NK-92 treated with Interleukin-12 subunit alpha and Interleukin-12 subunit beta, amount 100 ng/mL, for 24 hours (cell line): ENCODE measurements around the gene OSBPL8.
"Not testable (repeated sequence)": the region's sequence is repeated elsewhere in the genome, so short reads cannot be mapped to it uniquely, and the experiment has no call there.

ENCODE experiments used
- DNase-seq: peaks from one replicate; lab custom pipeline; 2025; lab: John Stamatoyannopoulos, UW

OSBPL8 gene

GRCh38 chr12:76422154-76422542, 137.4 kb downstream of the OSBPL8 start:
- DNase-seq, result no peak

DNA sequence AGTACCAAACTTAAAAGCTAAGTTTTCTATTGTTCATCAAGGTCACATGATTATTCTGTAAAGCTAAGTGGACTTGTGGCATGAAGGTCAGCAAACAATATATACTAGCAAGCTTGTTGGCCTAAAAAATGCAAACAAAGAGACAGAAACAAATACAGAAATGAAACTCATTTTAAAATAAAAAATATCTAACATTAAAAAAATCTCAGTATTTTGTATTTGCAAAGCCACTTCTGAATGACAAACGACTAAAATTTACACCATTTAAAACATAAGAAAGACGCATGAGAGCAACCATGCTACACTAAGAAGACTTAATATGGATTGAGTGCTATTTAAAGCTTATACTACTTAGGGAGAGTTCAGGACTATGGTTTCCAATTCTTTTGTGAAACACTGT, 138.5 kb downstream of the OSBPL8 start:
- DNase-seq, result no peak

DNA sequence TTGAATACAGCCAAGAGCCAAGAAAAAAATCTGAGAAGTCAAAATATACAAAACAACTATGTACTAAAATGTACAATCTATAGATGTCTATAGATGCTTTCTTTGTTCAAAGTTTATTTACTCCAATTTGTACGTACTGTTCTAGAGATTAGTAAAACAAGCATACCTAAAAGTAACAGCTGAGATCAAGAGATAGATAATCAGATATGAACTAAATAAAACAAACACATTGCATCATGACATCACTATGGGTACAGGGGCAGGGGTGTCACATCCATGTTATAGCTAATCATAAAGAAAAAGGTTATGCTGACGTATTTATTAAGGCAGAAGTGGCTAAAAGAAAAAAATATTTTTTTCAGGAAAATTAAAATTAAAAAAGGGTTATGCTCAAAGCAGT, 139.3 kb downstream of the OSBPL8 start:
- no peak for DNase-seq

- DNase-seq, result no peak
These were observed 142.5 kb downstream of the OSBPL8 start for GRCh38 chr12:76417116-76417515.

- DNase-seq, result no peak
These were observed 146.4 kb downstream of the OSBPL8 start for GRCh38 chr12:76413121-76413520.

- DNase-seq, result no peak
These were observed 148.8 kb downstream of the OSBPL8 start for GRCh38 chr12:76410781-76411180.

- DNase-seq, result no peak
These were observed 149.2 kb downstream of the OSBPL8 start for GRCh38 chr12:76410371-76410770.

- DNase-seq, result no peak
These were observed 150.5 kb downstream of the OSBPL8 start for GRCh38 chr12:76409074-76409473.

GRCh38 chr12:76407710-76408109, 151.9 kb downstream of the OSBPL8 start:
- no peak for DNase-seq

DNA sequence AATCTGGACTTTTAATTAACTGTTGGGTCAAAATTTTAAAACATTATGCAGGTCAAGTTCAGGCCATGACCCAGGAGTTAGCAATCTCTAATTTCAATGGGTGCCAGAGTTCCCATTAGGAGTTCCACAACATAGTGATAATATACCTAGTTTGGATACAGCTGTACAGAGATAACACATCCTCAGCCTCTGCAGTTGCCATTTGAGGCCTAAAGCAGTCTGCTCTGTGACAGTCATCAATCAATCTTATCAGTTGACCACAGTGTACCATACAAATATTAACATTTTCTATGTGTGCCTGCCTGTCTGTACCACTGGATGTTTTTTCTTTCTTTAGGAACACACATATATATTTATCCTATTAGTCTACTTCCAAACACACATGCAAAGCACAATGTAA, 157.3 kb downstream of the OSBPL8 start:
- no peak for DNase-seq

GRCh38 chr12:76400136-76400535, 159.4 kb downstream of the OSBPL8 start:
- DNase-seq, result no peak

DNA sequence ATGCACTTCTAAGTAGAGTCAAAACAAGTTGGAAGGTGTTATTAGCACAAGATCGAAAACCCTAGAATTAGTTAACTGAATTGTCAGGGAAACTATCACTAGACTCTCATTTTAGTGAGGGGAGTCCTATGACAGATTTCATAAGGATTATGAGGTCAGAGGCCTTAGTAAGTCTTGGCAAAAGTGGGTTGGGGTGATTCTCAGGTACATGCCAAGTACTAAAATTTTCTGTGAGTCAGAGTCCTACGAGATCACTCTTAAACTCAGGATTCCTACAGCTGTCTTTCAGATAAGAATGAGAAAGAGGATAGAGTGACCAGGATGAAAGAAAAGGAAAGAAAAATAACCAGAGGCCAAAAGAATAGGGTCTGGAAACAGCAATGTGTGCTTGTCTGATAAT, 160.5 kb downstream of the OSBPL8 start:
- DNase-seq, result no peak

- no peak for DNase-seq
These were observed 161.5 kb downstream of the OSBPL8 start for GRCh38 chr12:76398106-76398505.

DNA sequence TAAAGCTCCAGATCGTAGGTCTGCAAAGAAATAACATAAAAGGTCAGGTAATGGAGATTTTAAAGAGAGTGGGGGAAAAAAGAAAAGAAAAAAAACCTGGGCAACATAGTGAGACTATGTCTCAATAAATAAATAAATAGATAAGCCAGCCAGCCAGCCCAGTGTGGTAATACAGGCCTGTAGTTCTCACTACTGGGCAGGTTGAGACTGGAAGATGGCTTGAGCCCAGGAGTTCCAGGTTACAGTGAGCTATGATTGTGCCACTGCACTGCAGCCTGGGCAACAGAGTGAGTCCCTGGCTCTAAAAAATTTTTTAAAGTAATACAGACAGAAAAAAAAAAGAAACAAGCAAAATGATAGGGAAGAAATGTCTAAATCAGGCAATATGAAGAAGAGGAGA, 168.1 kb downstream of the OSBPL8 start:
- DNase-seq, result no peak

DNA sequence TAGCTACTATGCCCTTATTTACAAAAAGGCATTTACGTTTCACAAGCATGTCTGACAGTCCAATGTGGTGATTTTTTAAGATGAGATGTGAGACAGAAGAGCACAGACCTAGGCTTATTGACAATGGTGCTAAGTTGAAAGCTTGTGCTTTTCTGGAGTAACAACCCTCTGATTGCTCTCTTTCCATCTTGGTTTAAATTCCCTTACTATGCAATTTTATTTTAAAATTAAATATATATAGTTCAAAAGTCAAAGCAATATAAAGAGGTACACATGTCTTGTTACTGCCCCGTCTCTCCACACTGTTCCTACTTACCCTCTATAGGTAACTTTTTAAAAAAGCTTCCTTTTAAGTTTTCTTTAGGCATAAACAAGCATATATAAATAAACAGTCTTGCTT, 172.0 kb downstream of the OSBPL8 start:
- no peak for DNase-seq

GRCh38 chr12:76384560-76384959, 175.0 kb downstream of the OSBPL8 start:
- DNase-seq, result no peak

GRCh38 chr12:76383988-76384387, 175.6 kb downstream of the OSBPL8 start:
- DNase-seq, result no peak

DNA sequence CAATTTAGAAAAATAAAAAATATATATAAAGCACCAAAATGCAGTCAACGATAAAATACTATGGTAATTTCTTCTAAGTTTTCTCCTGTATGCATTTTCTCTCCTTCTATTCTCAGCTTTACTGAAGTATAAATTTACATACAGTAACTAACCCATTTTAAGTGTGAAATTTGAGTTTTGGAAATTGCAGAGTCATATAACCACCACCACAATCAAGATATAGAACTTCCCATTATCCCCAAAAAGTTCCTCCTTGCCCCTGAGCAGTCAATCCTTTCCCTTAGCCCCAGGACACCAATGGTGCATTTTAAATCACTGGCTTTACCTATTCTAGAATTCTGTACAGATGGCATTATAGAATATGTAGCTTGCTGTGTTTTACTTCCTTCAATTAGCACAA, 180.3 kb downstream of the OSBPL8 start:
- no peak for DNase-seq

DNA sequence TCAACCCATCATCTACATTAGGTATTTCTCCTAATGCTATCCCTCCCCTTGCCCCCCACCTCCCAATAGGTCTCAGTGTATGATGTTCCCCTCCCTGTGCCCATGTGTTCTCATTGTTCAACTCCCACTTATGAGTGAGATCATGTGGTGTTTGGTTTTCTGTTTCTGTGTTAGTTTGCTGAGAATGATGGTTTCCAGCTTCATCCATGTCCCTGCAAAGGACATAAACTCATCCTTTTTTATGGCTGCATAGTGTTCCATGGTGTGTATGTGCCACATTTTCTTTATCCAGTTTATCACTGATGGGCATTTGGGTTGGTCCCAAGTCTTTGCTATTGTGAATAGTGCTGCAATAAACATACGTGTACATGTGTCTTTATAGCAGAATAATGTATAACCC, 182.7 kb downstream of the OSBPL8 start:
- DNase-seq, result not testable (repeated sequence)

GRCh38 chr12:76375939-76376338, 183.6 kb downstream of the OSBPL8 start:
- DNase-seq, result no peak

DNA sequence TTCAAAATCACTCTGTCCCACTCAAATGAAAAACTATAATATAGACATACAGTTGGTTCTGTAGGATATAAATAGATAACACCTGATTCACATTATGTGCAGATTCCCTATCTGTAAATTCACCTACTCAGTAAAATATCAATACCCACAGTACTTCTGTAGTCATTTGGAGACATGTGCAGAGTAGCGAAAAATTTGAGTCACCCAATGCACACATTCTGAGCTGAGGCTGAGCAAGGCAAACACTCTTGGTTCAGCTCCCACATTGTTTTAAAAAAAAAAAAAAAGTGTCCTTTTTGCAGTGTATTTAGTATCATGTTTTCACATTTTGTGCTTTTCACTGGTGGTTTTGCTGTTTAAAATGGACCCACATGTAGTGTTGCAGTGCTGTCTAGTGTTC, 184.1 kb downstream of the OSBPL8 start:
- no peak for DNase-seq

- DNase-seq, result no peak
These were observed 185.1 kb downstream of the OSBPL8 start for GRCh38 chr12:76374386-76375020.

- DNase-seq, result no peak
These were observed 191.3 kb downstream of the OSBPL8 start for GRCh38 chr12:76368230-76368629.

- no peak for DNase-seq
These were observed 193.4 kb downstream of the OSBPL8 start for GRCh38 chr12:76366163-76366562.

DNA sequence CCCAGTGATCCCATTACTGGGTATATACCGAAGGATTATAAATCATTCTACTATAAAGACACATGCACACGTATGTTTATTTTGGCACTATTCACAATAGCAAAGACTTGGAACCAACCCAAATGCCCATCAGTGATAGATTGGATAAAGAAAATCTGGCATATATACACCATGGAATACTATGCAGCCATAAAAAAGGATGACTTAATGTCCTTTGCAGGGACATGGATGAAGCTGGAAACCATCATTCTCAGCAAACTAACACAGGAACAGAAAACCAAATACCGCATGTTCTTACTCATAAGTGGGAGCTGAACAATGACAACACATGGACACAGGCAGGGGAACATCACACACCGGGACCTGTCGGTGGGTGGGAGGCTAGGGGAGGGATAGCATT, 195.4 kb downstream of the OSBPL8 start:
- DNase-seq, result not testable (repeated sequence)
